ENCODE measurements around the gene NFS1. TPM values are rescaled to one million over a fixed set of nuclear protein-coding genes. Genes with fewer than 3 reads are reported as not detected.

Gene NFS1
- total and polyA plus RNA-seq, 2 experiments from 2014 or later = 32.6 to 43.9 TPM

- peaks cover 40% of the 10 kb centered on the region for H3K36me3 ChIP-seq
- H3K27me3 ChIP-seq = no peaks in the 10 kb centered on the region
- H3K27ac ChIP-seq = no peak overlapping the region
- H3K4me1 ChIP-seq (ENCODE audit: low read depth) = no peaks in the 10 kb centered on the region
- no peak for TF ChIP-seq CTCF (IDR thresholded peaks at IDR 0.05; ENCODE audit: low read depth, low read length)
- no peaks in the 10 kb centered on the region for H3K9me3 ChIP-seq (ENCODE audit: low read depth)
- no peak overlapping the region for H3K4me3 ChIP-seq
- DNase-seq (ENCODE audit: low read depth in 1 of 2, low spot score in 1 of 2) = no peak
These were observed 68.5 kb downstream of the NFS1 start for GRCh38 chr20:35630636-35631035.

GRCh38 chr20:35629427-35630145, 69.6 kb downstream of the NFS1 start:
- Histone ChIP-seq H3K4me1 (ENCODE audit: low read depth) (no peaks in the 10 kb centered on the region), H3K4me3 (no peak overlapping the region), H3K9me3 (ENCODE audit: low read depth) (no peaks in the 10 kb centered on the region), H3K27me3 (no peaks in the 10 kb centered on the region), H3K27ac (no peak overlapping the region), H3K36me3 (peaks cover 50% of the 10 kb centered on the region)
- TF ChIP-seq CTCF (IDR thresholded peaks at IDR 0.05; ENCODE audit: low read depth, low read length) = no peak
- no peak for DNase-seq (ENCODE audit: low read depth in 1 of 2, low spot score in 1 of 2)

GRCh38 chr20:35627121-35627520, 72.0 kb downstream of the NFS1 start:
- Histone ChIP-seq H3K27ac (no peak overlapping the region), H3K36me3 (peaks cover 50% of the 10 kb centered on the region), H3K9me3 (ENCODE audit: low read depth) (no peaks in the 10 kb centered on the region), H3K27me3 (no peaks in the 10 kb centered on the region), H3K4me3 (no peak overlapping the region), H3K4me1 (ENCODE audit: low read depth) (no peaks in the 10 kb centered on the region)
- no peak for TF ChIP-seq CTCF (IDR thresholded peaks at IDR 0.05; ENCODE audit: low read depth, low read length)
- DNase-seq (ENCODE audit: low read depth in 1 of 2, low spot score in 1 of 2) = no peak

- H3K36me3 ChIP-seq = peaks cover 48% of the 10 kb centered on the region
- H3K27me3 ChIP-seq = no peaks in the 10 kb centered on the region
- H3K4me1 ChIP-seq (ENCODE audit: low read depth) = no peaks in the 10 kb centered on the region
- no peak for TF ChIP-seq CTCF (IDR thresholded peaks at IDR 0.05; ENCODE audit: low read depth, low read length)
- no peak overlapping the region for H3K4me3 ChIP-seq
- H3K9me3 ChIP-seq (ENCODE audit: low read depth) = no peaks in the 10 kb centered on the region
- peak overlapping the region; percentile 17 for H3K27ac ChIP-seq
- no peak for DNase-seq (ENCODE audit: low read depth in 1 of 2, low spot score in 1 of 2)
These were observed 72.7 kb downstream of the NFS1 start for GRCh38 chr20:35626386-35627001.

DNA sequence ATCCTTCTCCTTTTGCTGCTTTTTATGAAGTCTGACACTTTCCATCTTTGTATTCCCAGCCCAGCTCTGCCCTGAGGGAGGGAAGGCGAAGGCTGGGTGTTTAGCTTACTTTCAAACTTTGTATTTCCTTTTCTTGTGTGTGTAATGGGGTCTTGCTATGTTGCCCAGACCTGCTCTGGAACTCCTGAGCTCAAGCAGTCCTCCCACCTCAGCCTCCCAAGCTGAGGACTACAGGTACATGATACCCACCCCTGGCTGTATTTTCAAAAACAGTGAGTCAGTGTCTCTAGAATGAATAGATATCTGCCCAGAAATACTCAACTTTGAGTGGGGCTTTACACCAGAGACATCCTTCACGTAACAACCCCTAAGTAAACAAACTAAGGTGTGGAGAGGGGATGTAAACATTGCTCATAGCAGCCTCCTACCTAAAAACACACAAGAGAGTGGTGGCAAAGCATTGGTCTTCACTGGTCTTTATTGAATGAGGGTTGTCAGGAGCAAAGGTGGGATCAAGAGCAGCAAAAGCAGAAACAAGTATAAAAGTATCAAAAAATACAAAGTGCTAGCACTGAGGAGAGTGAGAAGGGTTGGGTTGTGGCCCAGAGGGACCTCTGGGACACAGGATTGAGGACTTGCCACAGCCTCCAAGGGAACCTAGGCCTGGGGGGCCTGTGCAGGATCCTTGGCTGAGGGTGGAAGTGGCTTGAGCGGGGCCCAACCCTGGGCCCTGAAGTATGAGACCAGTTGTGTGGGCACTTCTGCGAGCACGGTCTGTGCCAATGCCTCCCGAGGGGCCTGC, 73.4 kb downstream of the NFS1 start:
- Histone ChIP-seq H3K27me3 (no peaks in the 10 kb centered on the region), H3K9me3 (ENCODE audit: low read depth) (no peaks in the 10 kb centered on the region), H3K27ac (peak overlapping the region; percentile 17), H3K36me3 (peaks cover 44% of the 10 kb centered on the region), H3K4me1 (ENCODE audit: low read depth) (no peaks in the 10 kb centered on the region), H3K4me3 (no peak overlapping the region)
- no peak for TF ChIP-seq CTCF (IDR thresholded peaks at IDR 0.05; ENCODE audit: low read depth, low read length)
- DNase-seq (ENCODE audit: low read depth in 1 of 2, low spot score in 1 of 2) = no peak
